Nephron progenitor cell (in vitro differentiated cells): ENCODE measurements around the gene PDGFRB.

Experiments used
- DNase-seq: peaks from one replicate; pipeline ENCODE4 v3.0.0; 2021
- H3K27ac Mint-ChIP-seq: 2 replicates; pipeline ENCODE4 v1.8.0; 2021; ENCODE audit warnings: mild to moderate bottlenecking, moderate library complexity, mixed read lengths
- H3K27me3 Mint-ChIP-seq: 2 replicates; pipeline ENCODE4 v1.8.0; 2021; ENCODE audit warnings: mild to moderate bottlenecking, low read depth, mixed read lengths; ENCODE audit not compliant: poor library complexity
- H3K36me3 Mint-ChIP-seq: 2 replicates; pipeline ENCODE4 v1.8.0; 2021; ENCODE audit warnings: low read depth, mixed read lengths
- H3K4me1 Mint-ChIP-seq: 2 replicates; pipeline ENCODE4 v1.8.0; 2021; ENCODE audit warnings: mixed read lengths
- H3K4me3 Mint-ChIP-seq: 2 replicates; pipeline ENCODE4 v1.8.0; 2021; ENCODE audit warnings: mild to moderate bottlenecking, moderate library complexity, mixed read lengths
- H3K9me3 Mint-ChIP-seq: 2 replicates; pipeline ENCODE4 v1.8.0; 2021; ENCODE audit warnings: mild to moderate bottlenecking, moderate library complexity, mixed read lengths
- TF ChIP-seq, protein P1 (sequence below): fragments of 200-600 bp; sonication (generic); IDR thresholded peaks from 2 replicates; pipeline ENCODE4 v1.5.0; 2021; ENCODE audit warnings: antibody characterized with exemption

The PDGFRB gene

DNA sequence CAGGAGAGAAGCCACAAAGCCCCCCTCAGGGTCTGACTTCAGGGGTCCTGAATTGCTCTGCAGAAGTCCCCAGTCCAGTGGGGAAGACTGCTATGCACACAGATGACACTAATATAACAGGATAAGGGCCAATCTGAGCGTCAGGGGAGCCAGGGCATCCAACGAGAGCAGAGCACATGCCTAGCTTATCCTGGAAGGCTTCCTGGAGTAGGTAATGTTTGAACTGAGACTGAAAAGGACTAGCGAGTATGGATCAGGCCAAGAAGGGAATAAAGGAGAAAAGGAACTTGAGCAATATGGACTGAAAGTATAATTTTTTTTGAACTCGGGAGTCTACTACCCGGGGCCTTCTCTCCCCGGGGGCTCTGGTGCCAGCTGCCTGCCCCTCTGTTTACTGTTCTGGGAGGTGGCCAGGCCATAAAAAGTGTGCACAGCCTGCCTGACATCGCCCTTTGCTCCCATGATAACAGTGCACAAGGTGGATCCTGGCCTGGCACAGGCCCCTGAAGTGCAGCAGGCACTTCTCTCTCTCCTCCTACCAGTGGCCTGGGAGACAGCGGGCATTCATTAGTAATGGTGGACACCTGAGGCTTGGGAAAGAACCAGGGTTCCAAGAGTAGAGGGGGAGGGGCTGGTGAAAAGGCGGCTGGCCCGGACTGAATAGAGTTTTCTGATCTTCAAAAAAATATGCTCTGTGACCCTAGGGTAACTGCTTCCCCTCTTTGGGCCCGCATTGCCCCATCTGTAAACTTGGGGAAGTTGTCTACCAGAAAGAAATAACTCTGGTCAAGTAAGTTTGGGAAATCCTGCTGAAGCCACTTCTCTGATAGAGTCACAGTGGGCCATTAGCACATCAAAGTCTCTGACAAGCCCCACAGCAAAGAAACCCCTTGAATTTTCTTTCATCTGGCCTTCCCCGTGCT, 29.6 kb upstream of the PDGFRB start:
- no peak for DNase-seq
- Mint-ChIP-seq H3K4me3 (no peak overlapping the region), H3K4me1 (peaks cover 68% of the 10 kb centered on the region), H3K36me3 (no peaks in the 10 kb centered on the region), H3K9me3 (no peaks in the 10 kb centered on the region), H3K27ac (no peak overlapping the region), H3K27me3 (peaks cover 36% of the 10 kb centered on the region)
- TF ChIP-seq, protein P1, sequence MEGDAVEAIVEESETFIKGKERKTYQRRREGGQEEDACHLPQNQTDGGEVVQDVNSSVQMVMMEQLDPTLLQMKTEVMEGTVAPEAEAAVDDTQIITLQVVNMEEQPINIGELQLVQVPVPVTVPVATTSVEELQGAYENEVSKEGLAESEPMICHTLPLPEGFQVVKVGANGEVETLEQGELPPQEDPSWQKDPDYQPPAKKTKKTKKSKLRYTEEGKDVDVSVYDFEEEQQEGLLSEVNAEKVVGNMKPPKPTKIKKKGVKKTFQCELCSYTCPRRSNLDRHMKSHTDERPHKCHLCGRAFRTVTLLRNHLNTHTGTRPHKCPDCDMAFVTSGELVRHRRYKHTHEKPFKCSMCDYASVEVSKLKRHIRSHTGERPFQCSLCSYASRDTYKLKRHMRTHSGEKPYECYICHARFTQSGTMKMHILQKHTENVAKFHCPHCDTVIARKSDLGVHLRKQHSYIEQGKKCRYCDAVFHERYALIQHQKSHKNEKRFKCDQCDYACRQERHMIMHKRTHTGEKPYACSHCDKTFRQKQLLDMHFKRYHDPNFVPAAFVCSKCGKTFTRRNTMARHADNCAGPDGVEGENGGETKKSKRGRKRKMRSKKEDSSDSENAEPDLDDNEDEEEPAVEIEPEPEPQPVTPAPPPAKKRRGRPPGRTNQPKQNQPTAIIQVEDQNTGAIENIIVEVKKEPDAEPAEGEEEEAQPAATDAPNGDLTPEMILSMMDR = no peak

DNA sequence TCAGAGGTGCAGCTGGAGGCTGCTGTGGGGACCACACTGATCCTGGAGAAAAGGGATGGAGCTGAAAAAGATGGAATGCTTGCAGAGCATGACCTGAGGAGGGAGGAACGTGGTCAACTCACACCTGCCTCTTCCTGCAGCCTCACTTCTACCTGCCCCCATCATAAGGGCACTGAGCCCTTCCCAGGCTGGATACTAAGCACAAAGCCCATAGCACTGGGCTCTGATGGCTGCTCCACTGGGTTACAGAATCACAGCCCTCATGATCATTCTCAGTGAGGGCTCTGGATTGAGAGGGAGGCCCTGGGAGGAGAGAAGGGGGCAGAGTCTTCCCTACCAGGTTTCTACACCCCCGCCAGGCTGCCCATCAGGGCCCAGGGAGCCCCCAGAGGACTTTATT, 28.4 kb upstream of the PDGFRB start:
- peaks cover 75% of the 10 kb centered on the region for H3K4me1 Mint-ChIP-seq
- no peaks in the 10 kb centered on the region for H3K36me3 Mint-ChIP-seq
- peaks cover 23% of the 10 kb centered on the region for H3K27me3 Mint-ChIP-seq
- DNase-seq = no peak
- no peaks in the 10 kb centered on the region for H3K9me3 Mint-ChIP-seq
- no peak overlapping the region for H3K4me3 Mint-ChIP-seq
- H3K27ac Mint-ChIP-seq = no peak overlapping the region
- TF ChIP-seq, protein P1 = no peak

DNA sequence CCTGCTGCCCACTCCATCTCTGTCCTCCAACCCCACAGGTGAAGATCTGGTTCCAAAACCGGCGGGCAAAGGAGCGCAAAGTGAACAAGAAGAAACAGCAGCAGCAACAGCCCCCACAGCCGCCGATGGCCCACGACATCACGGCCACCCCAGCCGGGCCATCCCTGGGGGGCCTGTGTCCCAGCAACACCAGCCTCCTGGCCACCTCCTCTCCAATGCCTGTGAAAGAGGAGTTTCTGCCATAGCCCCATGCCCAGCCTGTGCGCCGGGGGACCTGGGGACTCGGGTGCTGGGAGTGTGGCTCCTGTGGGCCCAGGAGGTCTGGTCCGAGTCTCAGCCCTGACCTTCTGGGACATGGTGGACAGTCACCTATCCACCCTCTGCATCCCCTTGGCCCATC, 27.8 kb upstream of the PDGFRB start:
- Mint-ChIP-seq H3K4me1 (peaks cover 80% of the 10 kb centered on the region), H3K36me3 (peaks cover 5% of the 10 kb centered on the region), H3K9me3 (no peaks in the 10 kb centered on the region), H3K4me3 (no peak overlapping the region), H3K27me3 (peaks cover 17% of the 10 kb centered on the region), H3K27ac (peak overlapping the region; percentile 39)
- TF ChIP-seq, protein P1 = no peak
- DNase-seq = no peak

DNA sequence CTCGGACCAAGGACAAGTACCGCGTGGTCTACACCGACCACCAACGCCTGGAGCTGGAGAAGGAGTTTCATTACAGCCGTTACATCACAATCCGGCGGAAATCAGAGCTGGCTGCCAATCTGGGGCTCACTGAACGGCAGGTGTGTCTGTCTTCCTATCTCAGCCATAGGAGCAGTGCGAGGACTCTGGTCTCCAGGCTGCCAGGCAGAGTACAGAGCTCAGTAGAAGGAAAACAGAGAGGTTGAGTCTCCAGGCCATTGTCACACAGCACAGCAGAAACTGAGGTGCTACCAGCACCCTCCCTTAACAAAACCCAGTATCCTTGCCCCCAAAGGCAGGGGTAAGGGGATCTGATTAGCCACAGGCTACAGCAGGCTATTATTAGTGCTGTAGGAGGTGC, 27.1 kb upstream of the PDGFRB start:
- DNase-seq = no peak
- Mint-ChIP-seq H3K36me3 (peaks cover 5% of the 10 kb centered on the region), H3K4me1 (peaks cover 81% of the 10 kb centered on the region), H3K4me3 (no peak overlapping the region), H3K27ac (peak overlapping the region; percentile 86), H3K9me3 (no peaks in the 10 kb centered on the region), H3K27me3 (peaks cover 12% of the 10 kb centered on the region)
- TF ChIP-seq, protein P1 = no peak

DNA sequence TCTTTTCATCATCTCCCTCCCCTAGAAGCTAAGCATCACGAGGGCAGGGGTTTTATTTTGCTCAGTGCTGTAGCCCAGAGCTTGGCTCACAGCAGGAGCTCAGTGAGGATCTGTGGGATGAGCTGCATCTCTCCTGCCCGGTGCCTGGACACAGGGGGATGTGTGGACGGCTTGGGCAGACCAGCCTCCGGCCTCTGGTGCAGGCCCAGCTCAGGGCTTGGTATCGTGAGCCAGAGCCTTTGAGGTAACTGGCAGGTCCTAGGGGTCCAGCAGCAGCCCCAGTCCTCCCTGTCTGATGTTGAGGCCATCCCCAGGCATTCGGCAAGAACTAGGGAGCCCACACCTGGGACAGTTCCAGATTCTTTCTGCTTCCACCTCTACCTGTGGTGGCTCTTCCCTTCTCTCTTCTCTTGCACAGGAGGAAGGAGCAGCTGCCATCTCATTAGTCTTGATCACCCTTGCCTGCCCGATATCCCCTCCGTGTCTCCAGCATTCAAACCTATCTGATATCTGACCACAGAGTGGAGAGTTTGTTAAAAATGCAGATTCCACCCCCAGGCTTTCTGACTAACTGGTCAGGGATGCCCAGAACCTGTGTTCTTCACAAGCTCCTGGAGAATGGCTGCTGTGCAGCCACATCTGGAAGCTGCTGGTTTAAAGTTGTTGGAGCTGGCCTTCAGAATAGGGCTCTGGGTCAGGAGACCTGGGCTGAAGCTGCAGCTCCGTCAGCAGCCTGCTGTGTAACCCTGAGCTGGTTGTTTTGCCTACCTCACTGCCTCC, 26.3 kb upstream of the PDGFRB start:
- Mint-ChIP-seq H3K27me3 (peaks cover 6% of the 10 kb centered on the region), H3K27ac (peak overlapping the region; percentile 88), H3K4me1 (peaks cover 83% of the 10 kb centered on the region), H3K9me3 (no peaks in the 10 kb centered on the region), H3K36me3 (peaks cover 5% of the 10 kb centered on the region), H3K4me3 (no peak overlapping the region)
- TF ChIP-seq, protein P1 = no peak
- DNase-seq = no peak
